ENCODE data around the gene EEIG2.

DNA sequence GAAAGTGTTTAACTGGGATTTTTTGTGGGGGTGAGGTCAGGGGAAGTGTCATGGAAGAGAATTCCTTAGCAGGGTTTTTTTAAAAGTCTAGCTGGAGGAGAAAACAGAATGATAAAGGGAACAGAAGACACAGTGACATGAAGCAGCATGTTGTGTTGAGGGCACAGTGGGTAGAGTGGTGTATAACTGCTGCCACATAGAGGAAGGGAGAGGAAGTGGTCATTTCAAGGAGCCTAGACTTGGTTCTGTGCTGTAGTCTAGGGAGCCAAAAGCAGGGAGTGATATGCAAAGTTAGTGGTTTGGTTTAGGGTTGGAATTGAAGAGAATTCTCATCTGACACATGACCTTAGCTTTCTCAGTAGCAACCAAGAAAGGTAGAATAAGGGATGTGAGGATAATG is 10.2 kb downstream of the EEIG2 start:
- no peak for TF ChIP-seq POLR2A (IDR thresholded peaks at IDR 0.05)
- TF ChIP-seq, protein P1, sequence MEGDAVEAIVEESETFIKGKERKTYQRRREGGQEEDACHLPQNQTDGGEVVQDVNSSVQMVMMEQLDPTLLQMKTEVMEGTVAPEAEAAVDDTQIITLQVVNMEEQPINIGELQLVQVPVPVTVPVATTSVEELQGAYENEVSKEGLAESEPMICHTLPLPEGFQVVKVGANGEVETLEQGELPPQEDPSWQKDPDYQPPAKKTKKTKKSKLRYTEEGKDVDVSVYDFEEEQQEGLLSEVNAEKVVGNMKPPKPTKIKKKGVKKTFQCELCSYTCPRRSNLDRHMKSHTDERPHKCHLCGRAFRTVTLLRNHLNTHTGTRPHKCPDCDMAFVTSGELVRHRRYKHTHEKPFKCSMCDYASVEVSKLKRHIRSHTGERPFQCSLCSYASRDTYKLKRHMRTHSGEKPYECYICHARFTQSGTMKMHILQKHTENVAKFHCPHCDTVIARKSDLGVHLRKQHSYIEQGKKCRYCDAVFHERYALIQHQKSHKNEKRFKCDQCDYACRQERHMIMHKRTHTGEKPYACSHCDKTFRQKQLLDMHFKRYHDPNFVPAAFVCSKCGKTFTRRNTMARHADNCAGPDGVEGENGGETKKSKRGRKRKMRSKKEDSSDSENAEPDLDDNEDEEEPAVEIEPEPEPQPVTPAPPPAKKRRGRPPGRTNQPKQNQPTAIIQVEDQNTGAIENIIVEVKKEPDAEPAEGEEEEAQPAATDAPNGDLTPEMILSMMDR (IDR thresholded peaks at IDR 0.05) = no peak

Data from uterus (tissue), 2 donors.